Renal pelvis (tissue), 4 donors: Measurements from ENCODE around the gene TACC2. TPM values are rescaled to one million over a fixed set of nuclear protein-coding genes. Genes with fewer than 3 reads are reported as not detected.

Experiments used
- DNase-seq: peaks from one replicate; pipeline ENCODE4 v3.0.0-alpha.2; 2013
- polyA plus RNA-seq, 3 donors: library from polyadenylated mRNA; unstranded; fragments of 120-200 nt; gene quantifications; one replicate each; pipeline ENCODE4 v1.2.1, GENCODE V29; 2013; ENCODE audit not compliant: insufficient read length in 3 of 3

TACC2 gene
- polyA plus RNA-seq, 3 donors, result 45.2 to 55.7 (median 51.4) TPM

DNA sequence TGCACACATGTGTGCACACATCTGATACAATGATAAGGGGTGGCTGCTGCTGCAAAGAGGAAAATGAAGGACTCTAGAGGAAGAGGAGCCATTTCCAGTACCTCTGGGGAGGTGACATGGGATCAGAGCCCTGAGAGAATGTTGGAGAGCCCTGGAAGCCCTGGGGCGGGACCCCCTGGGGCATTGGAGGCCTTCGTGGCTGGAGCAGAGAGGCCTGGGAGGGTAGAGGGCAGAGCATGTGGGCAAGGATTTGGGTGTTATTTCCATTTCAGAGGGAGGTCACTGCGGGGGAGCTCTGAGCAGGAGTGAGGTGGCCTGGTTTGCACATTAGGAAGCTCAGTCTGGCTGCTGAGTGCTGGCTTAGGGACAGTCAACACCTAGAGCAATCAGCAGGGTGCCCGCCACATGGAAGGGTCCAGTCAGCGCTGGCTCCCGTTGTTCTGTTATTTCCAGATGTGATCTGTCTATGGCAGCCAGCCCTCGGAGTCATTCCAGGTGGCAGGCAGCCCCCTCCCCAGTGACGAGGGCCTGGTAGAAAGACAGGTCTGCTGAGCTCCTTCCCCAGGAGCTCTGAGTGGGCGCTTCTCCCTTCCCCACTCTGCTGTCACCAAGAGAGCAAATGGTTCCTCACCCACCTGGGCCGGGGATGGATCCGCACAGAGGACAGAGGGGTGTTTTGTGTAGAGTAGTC, 258.0 kb downstream of the TACC2 start:
- no peak for DNase-seq

DNA sequence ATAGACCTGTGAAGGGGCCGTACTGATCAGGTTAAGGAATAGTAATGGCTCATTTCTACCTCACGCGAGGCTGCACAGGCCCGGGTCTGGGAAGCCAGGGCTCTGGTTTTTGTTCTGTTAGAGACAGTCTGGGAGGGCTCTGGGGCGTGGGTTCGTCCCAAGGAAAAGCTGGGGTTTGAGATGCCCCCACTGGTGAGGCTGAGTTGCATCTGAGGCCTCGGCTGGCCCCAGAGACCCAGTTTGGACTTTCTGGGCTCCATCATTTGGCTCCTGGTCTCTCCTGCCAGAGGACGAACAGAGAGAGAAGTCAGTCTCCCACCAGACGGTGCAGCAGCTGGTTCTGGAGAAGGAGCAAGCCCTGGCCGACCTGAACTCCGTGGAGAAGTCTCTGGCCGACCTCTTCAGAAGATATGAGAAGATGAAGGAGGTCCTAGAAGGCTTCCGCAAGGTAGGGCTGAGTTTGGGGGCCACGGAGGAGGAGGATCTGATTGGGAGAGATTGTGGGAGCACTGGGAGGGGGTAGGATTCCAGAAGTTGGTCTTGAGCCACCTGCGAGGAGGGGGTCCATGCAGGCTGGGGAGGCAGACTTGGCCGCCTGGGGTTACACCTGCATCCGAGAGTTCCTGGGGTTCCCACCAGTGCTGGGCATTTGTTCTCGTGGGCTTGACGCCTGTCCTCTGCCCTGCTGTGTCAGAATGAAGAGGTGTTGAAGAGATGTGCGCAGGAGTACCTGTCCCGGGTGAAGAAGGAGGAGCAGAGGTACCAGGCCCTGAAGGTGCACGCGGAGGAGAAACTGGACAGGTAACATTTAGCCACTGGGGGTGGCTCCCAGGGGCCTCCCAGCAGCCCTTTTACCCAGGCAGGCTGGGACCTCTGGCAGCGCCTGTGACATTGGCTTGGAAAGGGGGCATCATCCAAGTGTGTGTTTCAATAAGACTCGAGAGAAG, 259.7 kb downstream of the TACC2 start:
- DNase-seq, result no peak

DNA sequence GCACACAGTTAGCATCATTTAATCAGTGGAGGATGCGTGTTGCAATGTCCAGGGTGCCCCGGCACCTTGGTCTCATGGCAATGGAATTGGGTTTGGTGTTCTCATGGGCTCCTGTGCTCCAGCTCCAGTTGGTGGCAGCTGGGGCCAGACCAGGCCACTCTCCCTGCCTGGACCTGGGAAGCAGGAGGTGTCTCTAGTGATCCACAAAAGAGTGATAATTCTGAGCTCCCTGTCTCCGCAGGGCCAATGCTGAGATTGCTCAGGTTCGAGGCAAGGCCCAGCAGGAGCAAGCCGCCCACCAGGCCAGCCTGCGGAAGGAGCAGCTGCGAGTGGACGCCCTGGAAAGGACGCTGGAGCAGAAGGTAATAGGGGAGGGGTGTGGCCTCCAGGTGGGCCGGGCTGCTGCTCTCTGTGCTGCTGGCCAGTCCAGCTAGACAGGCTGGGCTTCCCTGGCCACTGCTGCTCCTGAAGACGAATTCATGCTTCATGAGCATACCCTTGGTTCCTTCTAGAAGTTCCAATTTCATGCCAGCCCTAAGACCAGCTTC, 260.4 kb downstream of the TACC2 start:
- no peak for DNase-seq

DNA sequence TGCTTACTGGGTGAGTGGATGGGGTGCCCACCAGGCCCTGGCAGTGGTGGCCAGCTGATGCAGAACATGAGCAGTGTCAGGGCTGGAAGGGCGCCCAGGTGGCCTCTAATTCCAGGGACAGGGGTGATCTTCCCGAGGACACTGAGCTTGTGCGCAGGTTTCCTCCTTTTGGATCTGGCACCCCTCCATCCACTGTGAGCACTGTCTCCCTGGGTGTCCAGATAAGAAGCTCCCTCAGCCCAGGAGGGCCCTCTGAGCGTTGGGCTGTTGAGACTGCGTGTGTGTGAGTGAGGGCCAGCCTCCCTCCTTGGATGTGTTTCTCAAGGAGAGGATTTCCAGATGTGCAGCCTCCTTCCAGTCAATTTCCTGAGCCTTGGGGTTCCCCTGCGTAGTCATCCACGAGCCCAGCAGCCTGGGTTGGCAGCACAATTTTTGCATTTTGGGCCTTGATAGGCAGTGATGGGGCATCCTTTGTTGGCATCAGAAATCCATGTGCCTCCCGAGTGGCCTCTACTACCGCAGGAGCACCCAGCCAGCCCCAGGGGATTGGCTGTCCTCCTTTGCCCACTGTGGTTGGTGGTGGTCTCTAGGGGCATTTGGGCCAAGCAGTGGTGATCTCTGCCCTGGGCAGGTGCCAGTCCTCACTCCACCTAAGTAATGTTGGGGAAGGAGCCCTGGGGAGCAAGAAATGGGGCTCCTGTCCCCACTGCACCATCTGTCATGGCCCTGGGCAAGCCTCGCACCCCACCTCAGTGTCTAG, 261.2 kb downstream of the TACC2 start:
- no peak for DNase-seq

DNA sequence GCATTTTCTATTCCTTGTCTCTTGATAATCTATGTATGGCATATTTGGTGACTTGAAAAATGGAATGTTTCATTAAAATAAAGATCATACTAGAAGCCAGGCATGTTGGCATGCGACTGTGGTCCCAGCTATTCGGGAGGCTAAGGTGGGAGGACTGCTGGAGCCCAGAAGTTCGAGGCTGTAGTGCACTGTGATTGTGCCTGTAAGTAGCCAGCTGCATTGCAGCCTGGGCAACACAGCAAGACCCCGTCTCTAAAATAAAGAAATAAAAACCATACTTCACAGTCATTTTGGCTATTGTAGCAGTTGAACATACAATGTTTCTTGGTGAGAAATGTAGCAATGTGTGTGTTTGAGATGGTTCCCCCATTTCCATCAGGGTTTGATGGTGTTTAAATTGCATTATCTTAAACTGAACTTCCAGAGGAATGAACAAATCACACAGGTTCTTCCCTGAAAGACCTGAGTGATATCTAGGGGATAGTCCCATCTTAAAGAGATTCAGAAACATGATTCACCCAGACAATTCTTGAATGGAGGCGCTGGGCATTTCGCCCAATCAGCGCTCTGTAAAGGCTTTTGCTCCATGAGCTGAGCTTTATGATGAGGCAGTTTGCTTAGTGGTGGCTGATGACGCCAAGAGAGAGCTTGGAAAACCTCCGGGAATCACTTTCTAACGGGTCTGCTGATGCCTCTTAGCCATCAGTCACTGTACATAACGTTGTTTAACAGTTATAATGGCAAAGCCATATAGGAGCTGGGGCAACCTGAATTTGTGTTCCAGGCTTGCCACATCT, 262.7 kb downstream of the TACC2 start:
- no peak for DNase-seq

DNA sequence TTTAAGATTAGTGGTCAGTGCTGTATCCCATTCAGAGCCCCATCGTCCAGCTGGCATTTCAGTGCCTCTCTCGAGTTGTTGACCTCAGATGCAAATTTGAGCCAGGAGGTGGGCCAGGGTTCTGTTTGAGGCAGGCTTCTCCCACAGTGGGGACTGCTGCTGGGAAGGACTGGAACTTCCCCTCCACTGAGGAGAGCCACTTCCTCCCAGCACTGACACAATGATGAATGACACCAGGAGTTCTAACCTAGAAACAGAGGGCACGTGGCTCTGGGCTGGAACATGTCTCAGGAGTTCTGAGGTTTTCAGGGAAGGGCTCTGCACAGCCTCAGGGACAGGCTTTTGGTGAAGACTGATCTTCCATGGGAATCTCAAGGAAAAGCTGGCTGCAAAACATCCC, 263.8 kb downstream of the TACC2 start:
- no peak for DNase-seq

DNA sequence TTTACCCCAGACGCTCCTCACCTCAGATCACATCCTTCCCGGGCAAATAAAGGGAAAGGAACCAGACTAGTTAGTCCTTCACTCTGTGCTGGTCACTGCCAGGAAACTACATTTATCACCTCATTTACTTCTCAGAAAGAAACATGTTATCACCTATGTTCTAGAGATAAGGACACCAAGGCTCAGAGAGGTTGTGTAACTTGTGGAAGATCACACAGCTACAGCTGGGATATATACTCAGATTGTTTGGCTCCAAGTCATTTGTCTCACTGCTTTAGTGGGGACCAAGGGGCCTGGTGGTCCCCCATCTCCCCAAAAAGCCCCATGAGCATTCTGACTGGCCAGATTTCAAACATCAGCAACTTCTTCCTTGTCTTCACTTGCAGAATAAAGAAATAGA, 264.6 kb downstream of the TACC2 start:
- DNase-seq, result no peak

DNA sequence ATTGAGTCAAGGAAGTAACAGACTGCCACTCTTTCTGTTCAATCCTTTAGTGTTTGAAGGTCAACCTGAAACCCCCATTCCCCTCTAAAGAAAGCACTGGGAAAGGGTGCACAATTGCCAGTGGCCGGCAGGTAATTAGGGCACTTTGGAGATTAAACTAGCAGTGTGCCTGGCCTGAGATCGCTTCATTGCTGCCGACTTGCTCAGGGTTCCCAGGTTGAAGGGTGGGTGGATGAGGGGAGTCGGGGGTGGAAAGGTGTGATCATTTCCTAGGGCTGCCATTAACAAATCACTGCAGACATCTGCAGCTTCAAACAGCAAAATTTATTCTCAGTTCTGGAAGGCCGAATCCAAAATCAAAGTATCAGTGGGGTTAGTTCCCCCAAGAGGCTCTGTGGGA, 265.9 kb downstream of the TACC2 start:
- DNase-seq, result no peak

DNA sequence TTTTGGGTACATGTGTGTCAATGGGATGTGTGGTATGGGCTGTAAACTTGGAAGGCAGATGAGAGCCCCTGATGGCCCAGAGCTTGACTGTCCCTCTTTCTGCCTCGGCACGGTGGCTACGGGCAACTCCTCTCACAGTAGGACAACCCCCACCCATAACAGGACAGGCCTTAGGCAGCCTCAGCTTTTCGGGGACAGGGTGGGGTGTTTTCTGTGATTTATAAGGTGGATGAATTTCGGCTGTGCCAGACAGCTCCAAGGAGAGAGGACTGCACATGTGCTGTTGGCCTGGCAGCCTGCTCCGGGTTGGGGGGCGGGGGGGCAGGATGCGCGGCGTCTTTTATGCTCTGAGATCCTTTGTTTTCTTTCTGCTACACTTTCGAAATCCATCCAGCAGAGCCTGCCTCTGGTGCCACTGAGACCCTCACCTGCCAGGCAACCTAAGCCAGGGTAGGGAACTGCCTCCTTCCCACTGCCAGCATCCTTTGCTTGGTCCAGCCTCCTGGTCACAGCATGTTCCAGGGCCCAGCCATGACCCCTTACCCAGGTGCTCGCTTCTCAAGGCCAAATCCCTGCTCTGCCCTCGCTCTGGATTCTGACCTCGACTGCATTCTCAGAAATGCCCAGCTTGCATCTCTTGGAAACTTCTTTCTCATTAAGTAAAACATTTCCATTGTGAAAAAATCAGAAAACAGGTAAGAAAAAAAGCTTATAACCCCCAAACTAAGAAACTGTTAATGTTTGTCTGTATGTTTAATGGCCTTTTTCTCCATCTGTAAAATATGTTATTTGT, 266.7 kb downstream of the TACC2 start:
- DNase-seq, result no peak

DNA sequence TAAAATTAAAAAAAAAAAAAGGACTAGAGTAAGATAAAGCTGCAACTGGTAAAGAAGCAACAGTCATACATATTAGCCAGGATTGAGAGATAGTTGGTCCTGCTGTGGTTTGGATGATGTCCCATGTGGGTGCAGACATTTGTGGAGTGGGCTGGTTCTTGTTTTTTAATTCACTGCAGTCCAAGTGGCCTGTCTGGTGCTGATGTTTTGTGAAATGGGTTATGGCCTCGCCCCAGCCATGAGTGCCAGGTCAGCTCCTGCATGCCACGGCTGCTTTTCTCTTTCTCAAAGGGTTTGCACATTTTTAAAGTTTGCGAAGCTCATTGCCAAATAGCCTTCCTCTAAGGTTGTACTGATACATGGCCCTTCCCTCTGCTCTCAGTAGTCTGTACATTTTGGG, 268.1 kb downstream of the TACC2 start:
- no peak for DNase-seq

DNA sequence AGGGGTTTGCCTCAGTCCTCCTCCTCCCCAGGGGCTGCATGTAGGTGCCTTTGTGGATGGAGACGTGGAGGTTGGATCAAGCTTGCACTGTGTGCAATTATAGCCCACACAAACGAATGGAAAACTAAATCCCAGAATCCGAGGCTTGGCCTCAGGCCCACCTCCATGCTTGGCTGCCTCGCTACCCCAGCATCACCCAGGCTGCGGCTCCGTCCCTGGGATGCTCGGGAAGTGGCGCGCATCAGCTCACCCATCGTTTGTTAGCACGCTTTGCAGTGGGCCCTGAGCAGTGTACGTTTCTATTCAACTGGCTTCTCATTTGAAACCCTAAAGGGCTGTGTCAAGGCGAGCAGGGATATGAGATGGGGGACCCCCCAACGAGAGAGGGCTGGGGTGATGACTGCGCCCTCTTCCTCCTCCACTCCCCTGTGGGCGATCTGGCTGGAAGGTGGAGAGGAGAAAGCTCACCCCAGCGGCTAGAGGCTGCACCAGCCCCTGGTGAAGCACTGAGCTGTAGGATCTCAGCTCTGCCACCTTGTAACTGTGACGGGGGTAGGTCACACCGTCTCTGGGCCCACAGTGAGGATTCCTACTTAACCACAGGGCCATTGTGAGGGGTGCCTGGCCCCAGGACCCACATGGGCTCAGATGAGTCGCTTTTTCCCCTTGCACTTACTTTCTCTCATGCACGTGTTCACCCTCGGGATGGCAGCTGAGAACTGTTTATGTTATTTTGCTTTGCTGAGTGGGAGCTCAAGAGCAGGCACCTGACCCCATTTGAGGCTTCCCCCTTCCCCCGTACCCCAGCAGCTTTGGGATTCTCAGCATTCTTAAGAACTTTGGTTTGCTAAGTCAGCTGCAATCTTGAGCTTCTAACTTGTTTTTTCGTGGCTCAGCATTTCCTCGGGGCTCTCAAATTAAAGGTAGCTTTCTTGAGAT, 269.4 kb downstream of the TACC2 start:
- no peak for DNase-seq

DNA sequence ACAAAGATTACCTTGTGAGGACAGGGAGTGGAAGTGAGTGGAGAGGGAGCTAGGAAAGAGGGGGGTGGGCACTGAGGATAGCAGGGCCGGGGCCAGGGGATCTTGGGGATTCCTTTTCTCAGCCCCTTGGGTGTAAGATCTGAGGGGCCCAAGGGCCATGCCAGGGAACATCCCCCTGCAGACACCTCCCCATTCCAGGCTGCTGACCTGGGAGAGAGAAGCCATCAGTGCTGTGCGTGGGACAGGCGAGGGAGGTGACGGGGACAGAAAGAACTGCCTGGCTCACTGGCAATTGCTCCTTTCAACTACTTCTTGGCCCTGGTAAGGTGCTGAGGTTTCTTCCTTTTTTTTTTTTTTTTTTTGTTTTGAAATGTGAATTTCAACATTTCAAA, 270.1 kb downstream of the TACC2 start:
- no peak for DNase-seq

DNA sequence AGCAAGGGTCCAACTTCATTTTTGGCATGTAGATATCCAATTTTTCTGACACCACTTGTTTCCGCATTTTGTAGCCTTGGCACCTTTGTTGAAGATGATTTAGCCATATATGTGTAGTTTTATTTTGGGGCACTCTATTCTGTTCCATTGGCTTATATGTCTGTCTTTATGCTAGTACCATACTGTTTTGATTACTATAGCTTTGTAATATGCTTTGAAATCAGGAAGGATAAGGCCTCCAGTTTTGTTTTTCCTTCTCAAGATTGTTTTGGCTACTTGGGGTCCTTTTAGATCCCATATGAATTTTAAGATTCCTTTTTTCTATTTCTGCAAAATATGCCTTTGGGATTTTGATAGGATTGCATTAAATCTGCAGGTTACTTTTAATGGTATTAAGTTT, 272.6 kb downstream of the TACC2 start:
- DNase-seq, result no peak

DNA sequence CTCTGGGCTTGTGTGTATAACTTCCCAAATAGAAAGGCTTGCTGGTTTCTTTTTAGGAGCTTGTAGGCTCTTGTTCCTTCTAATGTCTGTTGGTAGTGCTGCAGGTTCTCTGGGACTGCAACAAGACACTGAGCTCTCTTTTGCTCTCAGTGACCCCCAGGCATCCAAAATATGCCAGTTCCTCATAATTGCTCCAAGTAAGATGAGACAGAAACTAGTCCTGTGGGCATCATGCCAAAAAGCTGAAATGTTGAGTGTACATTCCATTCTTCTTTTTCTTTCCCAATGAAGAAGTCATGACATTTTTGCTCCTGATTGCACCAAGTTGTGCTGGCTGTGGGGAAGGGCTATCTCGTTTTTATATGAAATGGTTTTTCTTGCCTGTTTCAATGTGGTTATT, 275.0 kb downstream of the TACC2 start:
- no peak for DNase-seq

DNA sequence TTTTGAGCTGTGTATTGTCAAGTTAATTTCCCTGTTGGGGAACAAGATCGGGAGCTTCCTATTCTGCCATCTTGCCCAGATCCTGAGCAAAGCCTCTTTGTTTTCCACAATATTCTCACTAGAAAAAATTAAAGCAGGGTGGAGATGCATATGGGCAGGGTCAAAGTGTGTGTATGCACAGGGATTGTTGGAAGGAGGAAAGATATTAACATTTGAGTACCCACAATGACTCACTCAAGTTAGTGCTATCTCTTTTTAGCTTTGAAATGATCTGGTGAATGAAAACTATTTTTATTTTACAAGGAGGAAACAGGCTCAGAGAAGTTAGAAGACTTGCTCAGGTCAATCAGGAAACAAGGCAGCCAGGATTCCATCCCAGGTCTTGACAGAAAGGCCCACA, 275.5 kb downstream of the TACC2 start:
- no peak for DNase-seq

DNA sequence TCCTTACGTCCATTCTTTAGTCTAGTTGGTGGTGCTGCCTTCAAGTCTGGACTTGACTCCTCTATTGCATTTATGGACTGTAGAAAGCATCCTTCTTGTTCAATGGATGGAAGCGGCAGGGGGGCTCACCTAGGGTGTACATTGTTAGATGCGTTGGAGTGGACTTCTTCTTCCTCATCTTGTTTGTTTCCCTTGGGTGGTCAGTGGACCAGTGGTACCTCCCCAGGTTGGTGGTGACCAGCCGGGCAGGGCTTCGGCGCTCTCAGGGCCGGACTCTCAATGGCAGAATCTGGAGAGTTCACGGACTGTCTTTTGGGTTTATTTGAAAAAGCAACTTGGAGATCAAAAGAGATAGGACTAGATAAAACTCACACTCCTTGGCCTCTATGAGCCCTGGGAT, 276.0 kb downstream of the TACC2 start:
- no peak for DNase-seq

DNA sequence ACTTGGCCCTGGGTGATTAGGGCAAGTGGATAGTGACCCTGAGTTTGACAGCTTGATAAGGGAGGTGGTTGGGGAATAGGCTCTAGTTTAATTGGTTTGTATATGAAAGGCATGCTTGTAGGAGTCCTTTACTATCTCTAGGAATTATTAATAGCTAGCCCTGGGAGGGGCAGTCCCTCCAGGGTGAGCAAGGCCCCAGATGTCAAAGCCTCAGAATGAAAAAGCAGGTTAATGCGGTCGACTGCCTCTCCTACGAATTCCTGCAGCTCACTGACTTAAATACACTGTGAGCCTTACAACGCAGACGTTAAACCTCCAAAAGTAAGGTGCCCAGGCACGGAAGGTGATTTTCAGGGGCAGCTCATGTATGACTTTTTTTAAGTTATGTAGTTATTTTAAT, 276.9 kb downstream of the TACC2 start:
- peak; percentile 40 for DNase-seq

DNA sequence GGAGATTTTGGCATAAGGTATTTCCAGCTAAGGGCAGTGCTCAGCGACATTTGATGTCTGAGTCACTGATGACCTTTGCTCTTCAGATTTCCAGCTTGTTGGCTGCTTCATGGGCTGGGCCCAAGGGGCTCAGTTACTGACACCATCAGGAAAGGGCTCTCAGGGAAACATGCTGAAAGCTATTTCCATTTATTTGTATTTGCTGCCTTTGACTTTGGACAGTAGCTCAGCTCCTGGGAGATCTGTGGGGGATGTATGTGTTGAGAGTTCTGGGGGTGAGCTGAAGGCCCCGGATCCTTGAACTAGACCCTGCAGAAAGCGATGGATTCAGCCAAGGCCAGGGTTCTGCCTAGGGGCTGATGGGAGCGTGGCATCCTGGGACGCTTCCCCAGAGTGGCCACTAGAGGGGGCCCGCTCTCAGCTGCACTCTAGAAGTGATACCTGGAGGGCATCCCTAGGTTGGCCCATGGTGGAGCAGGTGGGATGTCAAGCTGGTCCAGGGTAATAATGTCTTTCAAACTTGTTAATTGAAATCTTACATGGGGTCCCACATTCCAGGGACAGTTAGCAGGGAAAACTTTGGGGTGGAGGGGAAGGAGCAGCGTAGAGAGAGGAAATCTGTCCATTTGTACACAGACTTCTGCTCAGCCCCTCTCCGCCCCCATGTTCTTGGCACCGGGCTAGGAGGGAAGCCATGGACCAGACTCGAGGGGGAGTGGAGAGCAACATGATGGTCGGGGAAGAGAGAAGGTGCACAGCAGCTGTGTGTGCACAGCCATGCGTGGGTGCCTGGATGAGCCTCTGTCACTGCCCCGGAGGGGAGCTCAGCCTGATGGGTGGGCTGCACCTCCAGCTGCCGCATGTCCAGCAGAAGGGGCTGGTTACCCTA, 279.1 kb downstream of the TACC2 start:
- no peak for DNase-seq
